Measurements from ENCODE around the gene SELENOT.
"Not testable (repeated sequence)": the region's sequence is repeated elsewhere in the genome, so short reads cannot be mapped to it uniquely, and the experiment has no call there.

SELENOT gene

DNA sequence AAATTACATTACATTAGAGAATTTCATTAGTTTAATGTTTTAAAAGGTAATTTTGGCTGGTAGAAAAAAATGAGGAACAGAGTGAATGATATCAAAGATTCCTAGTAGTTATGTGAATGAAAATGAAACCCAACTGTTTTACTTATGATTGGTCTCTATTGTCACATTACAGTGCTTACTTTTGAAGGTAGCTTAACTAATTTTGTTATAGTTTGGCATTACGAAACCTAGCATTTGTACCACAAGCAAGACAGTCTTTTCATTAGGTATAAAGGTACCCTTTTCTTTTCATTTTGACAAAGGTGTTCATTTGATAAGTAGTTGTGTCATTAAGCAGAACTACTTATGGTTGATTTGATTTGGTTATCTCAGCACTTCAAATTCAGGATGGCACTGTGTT, 6.9 kb downstream of the SELENOT start:
- DNase-seq: no peak

DNA sequence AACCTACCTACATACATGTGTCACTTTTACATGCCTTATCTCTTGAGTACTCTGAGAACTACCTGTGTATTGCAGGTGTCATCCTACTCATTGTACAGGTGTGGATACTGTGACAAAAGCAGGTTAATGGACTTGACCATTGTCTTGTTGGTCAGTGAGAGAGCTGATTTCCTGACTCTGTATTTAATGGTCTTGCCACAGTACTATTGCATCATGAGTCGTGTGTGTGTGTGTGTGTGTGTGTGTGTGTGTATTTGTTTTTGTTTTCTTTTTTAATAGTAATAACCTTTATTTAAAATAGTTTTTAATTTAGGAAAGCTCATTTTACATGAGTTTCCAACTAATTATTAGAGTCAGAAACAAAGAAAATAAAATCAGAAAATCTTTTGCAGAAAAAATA, 7.7 kb downstream of the SELENOT start:
- no peak for DNase-seq

DNA sequence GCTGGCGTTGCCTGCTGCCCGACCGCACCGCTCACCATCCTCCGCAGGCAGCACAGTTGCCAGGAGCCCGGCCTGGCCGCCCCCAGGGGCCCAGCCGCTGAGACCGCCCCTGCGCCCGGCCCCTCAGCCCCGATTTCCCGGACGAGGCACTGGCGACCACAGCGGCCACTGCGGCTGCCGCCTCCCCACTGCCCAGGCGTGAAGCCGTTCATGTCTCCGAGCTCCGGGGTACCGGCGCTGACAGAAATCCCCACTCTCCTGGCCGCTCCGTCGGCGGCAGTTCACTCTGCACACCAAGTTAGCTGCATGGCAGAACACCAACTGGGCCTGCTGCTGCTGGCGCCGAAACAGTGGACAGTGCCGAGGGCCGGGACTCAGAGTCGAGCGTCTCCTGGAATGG, 8.5 kb downstream of the SELENOT start:
- no peak for DNase-seq

DNA sequence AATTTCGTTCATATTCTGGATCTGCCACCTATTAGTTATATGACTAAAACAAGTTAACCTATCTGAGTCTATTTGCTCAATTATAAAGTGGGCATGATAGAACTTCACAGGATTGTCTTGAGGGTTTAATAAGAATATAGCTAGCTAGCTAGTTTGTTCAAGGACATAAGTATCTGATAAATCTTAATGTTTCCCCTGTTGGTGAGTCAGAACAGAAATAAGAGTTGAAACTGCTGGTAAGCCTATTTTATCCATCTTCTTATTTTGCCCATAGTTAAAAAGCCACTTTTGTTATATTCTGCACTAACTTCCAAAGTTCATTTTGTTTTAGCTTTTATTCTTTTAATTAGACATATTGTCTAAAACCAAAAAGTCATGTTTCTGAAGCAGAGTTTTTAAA, 9.4 kb downstream of the SELENOT start:
- peak in 1 of 5 experiments; percentile 62 for DNase-seq

DNA sequence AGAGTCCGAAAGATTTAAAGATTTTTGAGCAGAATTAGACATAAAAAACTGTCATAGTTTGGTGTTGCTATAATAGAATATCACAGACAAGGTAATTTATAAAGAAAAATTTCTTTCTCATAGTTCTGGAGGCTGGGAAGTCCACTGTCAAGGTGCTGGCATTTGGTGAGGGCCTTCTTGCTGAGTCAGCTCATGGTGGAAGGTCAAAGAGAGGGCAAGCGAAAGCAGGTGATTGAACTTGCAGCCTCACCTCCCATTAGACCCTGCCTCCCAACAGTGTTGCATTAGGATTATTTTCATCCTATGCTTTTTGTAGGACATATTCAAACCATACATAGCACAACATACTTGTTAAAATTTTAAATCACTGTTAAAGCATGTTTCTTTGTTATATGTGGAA, 9.9 kb downstream of the SELENOT start:
- DNase-seq: peak in 1 of 5 experiments; percentile 44

DNA sequence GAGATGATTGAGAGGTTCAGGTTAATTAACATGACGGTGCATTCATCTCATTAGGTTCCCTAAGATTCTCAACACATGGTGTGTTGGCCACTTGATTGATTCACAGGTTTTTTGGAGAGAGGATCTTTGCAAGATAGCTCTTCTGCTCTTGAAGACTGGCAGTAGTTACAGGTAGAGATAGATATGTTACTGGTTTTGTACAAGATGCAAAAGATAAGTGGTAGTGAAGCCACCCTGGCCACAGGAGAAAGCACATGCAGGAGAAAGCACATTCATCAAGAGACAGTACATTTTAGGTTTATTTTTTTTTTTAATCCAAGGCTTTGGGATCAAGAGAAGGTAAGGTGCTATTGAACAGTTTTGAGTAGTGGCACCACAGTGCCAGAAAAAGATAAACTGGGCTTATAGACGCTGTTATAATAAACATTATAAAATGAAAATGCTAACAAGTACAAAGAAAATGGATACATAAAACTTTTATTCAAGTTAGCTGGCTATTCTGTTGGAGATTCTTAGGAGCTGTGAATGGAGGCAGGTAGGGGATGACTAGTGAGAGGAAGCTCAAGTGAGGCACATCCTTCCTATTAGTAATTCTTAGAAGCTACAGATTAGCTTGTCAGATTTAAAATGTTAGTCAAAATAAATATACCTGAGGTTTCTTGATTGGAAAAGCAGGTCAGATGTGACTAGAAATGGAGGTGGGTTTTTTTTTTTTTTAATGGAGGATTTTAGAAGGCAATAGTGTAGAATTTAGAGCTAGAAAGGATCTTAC, 10.8 kb downstream of the SELENOT start:
- DNase-seq: peak in 1 of 5 experiments; percentile 79

DNA sequence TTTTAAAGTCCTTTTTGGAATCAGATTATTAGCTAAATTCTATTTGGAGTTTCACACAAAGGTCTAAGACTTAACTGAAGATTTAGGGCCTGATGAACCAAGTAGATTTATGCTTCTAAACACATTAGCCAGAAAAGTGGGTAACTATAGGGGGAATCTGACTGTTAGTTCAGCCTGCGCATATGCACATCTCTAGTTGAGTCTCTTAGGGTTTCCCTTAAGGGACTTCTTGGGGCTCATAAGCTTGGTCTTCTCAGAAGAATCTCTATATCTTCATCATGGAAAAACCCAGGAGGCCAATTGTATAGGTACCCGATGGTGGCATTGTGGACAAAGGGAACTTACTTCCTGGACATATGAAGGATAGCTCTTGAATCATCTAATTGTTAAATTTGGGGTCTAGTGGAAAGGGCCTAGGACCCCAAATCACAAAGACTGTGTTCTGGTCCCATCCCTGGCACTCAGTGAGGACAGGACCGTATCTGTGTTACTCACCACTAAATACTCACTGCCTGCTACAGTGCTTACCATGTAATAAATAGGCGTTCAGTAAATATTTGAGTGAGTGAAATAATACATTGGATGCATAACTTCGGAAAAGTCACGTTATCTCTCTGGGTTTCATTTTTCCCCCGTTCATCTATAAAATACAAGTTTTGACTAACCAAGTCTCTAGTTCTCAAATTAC, 17.0 kb downstream of the SELENOT start:
- no peak for DNase-seq

DNA sequence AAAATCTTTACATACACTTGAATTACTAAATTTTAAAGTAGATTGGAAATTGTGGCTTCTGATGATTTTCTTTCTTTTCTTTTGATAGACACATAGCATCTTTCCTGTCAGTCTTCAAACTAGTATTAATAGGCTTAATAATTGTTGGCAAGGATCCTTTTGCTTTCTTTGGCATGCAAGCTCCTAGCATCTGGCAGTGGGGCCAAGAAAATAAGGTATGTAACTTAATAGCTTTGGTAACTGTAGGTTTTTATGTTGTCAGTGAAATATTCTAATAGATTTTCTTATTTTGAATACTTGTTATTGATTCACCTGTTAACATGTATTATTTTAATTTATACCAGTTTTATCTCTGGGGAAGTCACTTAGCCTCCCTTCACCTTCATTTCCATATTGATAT, 19.8 kb downstream of the SELENOT start:
- DNase-seq: not testable (repeated sequence)

DNA sequence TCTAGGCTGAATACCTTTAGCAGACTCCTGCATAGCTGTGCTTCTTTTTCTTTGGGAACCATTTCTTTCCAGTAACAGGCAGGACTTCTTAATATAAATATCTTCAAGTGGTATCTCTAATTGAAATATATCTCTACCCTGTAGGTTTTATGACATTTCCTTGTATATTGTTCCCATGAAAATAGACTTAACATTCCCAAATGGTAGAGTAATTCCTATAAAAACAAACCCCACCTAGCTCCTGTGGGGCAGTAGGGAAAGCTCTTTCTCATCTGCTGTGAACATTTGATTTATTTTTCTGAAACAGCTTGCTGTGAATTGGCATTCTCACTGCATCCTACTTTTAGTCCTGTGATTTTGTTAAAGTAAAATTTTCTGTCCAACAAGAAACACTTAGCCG, 20.8 kb downstream of the SELENOT start:
- no peak for DNase-seq

DNA sequence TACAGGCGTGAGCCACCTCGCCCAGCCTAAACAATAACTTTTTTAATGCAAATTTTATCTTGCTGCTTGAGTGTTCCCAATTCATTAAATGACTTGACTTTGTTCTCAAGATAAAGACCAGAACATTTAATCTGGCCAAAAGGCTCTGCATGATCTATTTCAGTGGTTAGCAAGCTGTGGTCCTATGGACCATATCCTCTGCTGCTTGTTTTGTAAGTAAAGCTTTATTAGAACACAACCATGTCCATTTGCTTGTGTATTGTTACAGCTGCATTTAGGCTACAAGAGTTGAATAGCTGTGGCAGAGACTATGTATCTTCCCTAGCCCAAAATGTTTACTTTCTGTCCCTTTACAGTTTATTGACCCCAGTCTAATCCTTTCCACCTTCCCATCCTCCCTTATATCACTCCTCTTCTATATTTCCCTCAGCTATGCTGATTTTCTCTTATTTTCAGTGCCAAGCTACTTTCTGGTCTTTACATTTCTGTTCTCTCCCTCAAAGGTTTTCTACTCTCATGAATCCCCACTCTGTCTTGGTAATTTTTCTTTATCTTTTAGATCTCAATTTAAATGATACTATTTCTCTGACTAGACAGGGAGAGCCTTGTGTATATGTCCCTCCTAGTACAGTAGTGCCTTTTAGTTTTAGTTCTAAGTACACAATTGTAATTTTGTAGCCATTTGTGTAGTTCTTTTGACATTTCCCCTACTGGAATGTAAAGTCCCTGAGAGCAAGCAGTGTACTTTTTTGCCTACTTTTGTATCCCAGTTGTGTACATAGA, 23.2 kb downstream of the SELENOT start:
- no peak for DNase-seq

DNA sequence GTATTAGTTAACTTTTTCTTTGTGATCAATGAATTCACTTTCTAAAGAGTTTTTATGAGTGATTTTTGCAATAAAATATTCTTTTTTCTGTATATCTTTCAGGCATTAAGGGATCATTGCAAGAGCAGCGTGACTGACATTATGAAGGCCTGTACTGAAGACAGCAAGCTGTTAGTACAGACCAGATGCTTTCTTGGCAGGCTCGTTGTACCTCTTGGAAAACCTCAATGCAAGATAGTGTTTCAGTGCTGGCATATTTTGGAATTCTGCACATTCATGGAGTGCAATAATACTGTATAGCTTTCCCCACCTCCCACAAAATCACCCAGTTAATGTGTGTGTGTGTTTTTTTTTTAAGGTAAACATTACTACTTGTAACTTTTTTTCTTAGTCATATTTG, 24.4 kb downstream of the SELENOT start:
- DNase-seq: no peak

DNA sequence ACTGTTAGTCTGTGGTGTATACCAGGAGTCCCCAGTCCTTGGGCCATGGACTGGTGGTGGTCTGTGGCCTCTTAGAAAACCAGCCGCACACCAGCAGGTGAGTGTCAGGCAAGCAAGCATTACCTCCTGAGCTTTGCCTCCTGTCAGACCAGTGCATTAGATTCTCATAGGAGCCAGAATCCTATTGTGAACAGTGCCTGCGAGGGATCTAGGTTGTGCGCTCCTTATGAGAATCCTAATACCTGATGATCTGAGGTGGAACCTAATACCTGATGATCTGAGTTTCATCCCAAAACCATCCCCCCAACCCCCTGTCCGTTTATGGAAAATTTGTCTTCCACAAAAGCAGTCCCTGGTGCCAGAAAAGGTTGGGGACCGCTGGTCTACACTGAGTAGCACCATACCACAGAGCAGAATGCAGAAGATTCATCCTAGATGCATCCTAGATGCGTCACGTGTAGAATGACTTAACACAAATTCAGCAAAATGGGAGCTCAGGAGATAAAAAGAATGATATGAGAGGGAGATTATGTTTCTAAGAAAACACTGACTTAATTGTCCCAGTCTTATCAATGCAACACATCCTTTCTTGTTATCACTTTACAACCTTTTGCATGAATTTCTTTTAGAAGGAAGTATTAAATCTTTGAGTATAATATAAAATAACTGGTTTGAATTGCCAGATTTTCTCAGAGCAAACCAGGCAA, 28.5 kb downstream of the SELENOT start:
- no peak for DNase-seq

DNA sequence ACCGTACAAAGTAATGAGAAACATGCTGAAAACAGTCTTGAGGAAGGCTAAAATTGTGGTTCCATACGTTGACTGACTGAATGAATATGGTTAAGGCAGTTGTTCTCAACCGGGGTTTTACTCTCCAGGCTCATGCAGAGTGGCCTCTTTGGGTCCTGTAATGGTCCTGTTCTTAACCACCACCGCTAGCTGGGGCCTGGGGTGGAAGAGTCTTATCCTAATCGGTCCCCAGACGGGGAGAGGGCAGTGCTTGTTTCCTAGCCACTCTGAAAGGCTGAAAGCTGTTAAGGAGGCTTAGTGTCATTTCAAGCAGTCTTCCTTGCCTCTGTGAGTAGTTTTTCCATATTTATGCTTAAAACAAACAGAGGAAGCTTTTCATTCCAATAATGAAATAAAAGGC, 32.0 kb downstream of the SELENOT start:
- no peak for DNase-seq

DNA sequence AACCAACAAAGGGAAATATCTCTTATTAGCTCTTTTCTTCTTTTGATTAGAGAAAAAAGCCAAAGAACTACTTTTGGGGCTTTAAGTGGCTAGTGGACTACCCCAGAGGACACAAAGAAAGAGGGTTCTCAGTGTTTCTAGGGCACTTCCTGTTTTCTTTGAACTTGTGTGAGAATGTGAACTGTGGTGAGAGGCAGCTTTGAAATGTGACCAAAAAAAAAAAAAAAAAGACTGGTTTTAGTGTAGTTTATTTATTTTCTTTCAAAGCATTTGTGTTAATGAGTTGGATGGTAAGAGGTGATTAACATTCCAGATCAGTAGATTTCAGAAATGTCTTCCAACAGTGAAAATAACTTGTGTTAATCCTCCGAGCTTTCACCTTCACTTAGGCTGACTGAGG, 32.4 kb downstream of the SELENOT start:
- peak in 2 of 5 experiments; percentile 55 to 88 for DNase-seq

DNA sequence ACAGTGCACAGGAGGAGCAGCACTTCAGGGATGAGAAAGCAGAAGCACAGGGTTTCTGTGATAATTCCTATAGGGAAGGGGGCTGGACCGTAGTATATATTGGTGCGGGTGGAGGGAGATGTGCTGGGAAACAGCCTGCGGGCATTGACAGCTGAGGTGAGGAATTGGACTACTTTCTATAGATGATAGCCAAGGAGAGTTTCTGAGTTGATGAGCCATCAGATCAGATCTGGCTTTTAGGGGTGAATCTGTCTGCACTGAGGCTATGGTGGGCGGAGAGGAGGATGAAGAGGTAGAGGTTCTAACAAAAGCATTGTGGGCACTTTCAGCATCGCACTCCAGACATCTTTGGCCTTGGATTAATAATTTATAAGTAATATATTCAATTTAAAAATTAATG, 33.1 kb downstream of the SELENOT start:
- no peak for DNase-seq

DNA sequence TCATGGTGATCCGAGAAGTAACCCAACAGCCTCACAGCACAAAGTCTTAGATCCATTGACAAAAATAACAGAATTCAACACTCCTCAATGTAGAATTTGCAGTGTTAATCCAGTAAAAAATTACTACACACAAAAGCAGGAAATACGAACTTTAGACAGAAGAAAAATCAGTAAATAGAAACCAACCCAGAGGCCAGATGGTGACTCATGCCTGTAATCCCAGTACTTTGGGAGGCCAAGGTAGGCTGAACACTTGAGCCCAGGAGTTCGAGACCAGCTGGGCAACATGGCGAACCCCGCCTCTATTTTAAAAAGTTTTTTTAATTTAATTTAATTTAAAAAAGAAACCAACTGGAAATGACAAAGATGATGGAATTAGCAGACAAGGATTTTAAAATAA, 36.1 kb downstream of the SELENOT start:
- no peak for DNase-seq

DNA sequence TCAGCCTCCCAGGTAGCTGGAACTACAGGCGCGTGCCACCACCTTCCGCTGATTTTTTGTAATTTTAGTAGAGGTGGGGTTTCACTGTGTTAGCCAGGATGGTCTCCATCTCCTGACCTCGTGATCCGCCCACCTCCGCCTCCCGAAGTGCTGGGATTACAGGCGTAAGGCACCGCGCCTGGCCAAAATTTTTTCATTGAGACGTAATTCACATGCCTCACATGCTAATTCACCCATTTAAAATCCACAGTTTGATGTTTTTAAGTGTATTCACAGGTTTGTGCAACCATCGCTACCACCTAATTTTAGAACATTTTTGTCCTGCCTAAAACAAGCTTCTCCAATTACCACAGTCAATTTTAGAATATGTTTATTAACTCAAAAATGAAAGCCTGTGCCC, 37.1 kb downstream of the SELENOT start:
- no peak for DNase-seq

DNA sequence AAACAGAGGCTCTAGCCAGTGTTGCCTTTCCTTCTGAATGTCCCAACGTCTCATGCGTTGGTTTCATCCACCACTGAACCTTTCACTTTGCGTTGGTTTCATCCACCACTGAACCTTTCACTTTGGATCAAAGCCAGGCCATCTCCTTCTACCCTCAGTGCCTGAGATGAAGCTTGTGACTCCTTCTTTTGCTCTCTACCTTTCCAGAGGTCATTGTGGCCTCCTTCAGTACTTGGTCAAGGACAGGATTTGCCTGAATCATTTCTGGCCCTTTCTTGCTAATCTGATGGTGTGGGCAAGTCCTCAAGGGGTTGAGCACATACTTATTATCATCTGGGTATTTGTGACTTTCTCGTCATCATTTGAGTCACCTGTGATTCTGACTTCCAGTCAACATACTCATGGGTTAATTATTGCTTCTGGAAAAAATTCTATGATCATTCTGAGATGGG, 50.0 kb downstream of the SELENOT start:
- DNase-seq: peak in 1 of 5 experiments; percentile 15

DNA sequence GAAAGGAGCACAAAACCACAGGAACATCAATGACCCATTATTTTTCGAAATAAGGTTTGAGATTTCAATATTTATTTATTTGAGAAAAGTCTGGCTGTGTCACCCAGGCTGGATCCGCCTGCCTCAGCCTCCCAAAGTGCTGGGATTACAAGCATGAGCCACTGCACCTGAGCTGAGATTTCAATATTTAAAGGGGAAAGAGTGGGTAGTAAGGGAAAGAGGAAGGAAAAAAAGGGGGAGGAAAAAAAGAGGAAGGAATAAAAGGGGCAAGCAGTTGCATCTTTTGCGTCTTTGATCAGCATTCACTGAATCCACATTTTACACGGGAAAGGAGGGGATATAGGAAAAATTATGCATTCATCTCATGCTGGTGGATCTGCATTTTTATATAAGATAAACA, 53.2 kb downstream of the SELENOT start:
- no peak for DNase-seq

DNA sequence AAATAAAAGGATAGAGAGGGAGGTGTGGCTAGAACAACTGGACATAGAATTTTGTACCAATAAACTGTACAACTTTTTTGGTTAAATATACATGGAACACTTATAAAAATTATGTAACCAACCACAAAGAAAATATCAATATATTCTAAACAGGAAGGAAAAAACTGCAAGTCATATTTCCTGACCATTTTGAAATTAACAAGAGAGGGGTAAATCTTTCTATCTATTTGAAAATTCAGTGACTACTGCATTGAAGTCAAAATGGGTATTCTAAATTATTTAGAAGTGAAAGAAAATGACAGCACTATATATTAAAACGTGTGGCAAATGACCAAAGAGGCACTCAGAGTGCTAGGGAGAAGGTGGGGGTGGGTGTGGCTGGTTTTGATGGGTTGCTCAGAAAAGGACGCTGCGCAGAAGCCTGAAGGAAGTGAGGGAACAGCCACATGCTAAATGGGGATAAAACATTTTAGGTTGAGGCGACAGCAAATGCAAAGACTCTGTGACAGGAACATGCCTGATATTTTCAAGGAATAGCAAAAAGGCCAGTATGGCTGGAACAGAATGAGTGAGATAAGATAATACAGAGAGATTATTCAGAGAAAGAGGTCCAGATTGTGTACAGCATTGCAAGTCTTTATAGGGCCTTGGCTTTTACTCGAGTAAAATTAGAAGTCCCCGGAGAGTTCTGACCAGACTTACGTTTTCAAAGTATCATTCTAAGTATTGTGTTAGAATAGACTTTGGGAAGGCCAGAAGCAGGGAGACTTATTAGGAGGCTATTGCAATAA, 59.5 kb downstream of the SELENOT start:
- no peak for DNase-seq

DNA sequence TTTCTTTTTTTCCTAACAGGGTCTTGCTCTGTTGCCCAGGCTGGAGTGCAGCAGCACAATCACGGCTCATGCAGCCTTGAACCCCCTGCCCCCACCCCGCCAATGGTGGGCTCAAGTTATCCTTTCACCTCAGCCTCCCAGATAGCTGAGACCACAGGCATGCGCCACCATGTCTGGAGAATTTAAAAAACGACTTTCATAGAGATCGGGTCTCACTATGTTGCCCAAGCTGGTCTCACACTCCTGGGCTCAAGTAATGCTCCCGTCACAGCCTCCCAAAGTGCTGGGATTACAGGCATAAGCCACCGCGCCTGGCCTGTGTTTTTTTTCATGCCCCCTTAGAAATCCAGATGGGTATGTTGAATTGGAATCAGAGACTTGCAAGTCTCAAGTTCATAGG, 60.3 kb downstream of the SELENOT start:
- DNase-seq: no peak

DNA sequence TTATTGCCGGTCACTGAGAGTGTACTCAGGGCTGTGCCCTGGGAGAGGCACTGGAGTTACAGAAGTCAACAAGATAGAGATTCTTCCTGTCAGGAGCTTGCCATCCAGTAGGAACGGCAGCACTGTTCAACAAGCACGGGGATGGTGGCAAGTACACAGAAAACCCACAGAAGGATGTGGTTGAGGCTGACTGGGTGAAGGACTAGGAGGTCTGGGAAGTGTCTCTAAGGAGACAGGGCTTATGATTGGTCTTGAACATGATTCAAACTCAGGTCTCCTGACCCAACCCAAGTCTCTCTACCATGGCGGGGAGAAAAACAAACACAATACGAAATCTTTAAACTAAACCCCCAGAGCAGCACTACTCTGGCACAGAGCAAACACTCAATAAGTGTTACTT, 63.0 kb downstream of the SELENOT start:
- peak in 1 of 5 experiments; percentile 55 for DNase-seq
